Ishikawa (cell line): ENCODE data around the gene CD247.

Experiments
- CREB1 ChIP-seq: IDR thresholded peaks from 2 replicates; pipeline ENCODE4 v1.6.1; 2012; ENCODE audit warnings: low read depth
- EGR1 ChIP-seq: IDR thresholded peaks from 2 replicates; pipeline ENCODE4 v1.6.1; 2012
- EP300 ChIP-seq: IDR thresholded peaks from 2 replicates; pipeline ENCODE4 v1.6.1; 2012; ENCODE audit warnings: borderline replicate concordance
- FOXM1 ChIP-seq: IDR thresholded peaks from 2 replicates; pipeline ENCODE4 v1.6.1; 2012; ENCODE audit warnings: low read depth, borderline replicate concordance
- RAD21 ChIP-seq: IDR thresholded peaks from 2 replicates; pipeline ENCODE4 v1.6.1; 2012; ENCODE audit warnings: low read depth
- TAF1 ChIP-seq: IDR thresholded peaks from 2 replicates; pipeline ENCODE4 v1.6.1; 2012; ENCODE audit warnings: low read depth, mild to moderate bottlenecking
- TEAD4 ChIP-seq: IDR thresholded peaks from 2 replicates; pipeline ENCODE4 v1.6.1; 2012
- TF ChIP-seq, protein P1 (sequence below): IDR thresholded peaks from 2 replicates; pipeline ENCODE4 v1.6.1; 2012; ENCODE audit warnings: low read depth, mild to moderate bottlenecking
- TF ChIP-seq, protein P2 (sequence below): IDR thresholded peaks from 2 replicates; pipeline ENCODE4 v1.6.1; 2012

DNA sequence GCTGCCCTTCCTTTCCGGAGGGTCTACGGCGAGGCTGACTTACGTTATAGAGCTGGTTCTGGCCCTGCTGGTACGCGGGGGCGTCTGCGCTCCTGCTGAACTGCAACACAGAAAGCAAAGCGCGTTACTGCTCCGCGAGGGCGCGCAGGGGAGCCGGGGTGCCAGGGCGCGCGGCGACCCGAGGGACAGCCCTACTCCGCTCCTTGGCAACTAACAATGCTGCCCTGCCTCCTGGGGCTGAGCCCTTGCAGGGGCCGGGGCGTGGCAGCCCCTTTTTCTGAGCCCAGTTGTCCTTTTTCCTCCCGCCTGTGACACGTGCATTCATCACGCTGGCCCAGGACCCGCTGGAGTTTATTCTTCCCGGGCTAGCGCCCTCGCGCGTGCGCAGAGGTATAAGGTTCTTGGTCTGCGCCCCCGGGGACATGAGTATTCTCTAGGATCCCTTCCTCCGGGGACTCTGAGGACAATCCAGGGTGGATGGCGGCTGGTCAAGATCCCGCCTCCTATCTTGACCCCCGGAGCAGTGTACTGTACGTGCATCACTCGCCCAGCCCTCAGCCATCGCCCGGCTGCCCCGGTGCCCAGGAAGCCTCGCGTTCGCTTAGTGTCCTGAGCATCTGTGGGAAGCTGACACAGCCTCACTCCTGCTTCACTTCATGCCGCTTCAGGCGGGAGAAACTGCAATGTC is 78.9 kb downstream of the CD247 start:
- TF ChIP-seq EGR1: peak; percentile 59; the same call in 1 of the 2 replicates
- TF ChIP-seq, protein P1, sequence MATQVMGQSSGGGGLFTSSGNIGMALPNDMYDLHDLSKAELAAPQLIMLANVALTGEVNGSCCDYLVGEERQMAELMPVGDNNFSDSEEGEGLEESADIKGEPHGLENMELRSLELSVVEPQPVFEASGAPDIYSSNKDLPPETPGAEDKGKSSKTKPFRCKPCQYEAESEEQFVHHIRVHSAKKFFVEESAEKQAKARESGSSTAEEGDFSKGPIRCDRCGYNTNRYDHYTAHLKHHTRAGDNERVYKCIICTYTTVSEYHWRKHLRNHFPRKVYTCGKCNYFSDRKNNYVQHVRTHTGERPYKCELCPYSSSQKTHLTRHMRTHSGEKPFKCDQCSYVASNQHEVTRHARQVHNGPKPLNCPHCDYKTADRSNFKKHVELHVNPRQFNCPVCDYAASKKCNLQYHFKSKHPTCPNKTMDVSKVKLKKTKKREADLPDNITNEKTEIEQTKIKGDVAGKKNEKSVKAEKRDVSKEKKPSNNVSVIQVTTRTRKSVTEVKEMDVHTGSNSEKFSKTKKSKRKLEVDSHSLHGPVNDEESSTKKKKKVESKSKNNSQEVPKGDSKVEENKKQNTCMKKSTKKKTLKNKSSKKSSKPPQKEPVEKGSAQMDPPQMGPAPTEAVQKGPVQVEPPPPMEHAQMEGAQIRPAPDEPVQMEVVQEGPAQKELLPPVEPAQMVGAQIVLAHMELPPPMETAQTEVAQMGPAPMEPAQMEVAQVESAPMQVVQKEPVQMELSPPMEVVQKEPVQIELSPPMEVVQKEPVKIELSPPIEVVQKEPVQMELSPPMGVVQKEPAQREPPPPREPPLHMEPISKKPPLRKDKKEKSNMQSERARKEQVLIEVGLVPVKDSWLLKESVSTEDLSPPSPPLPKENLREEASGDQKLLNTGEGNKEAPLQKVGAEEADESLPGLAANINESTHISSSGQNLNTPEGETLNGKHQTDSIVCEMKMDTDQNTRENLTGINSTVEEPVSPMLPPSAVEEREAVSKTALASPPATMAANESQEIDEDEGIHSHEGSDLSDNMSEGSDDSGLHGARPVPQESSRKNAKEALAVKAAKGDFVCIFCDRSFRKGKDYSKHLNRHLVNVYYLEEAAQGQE: no peak
- TF ChIP-seq TAF1: no peak
- TF ChIP-seq, protein P2, sequence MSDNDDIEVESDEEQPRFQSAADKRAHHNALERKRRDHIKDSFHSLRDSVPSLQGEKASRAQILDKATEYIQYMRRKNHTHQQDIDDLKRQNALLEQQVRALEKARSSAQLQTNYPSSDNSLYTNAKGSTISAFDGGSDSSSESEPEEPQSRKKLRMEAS: peak; percentile 95
- TF ChIP-seq RAD21: no peak
- TF ChIP-seq FOXM1: no peak
- TF ChIP-seq EP300: no peak
- TF ChIP-seq CREB1: no peak
- no peak for TF ChIP-seq TEAD4
